GM21423 (cell line): ENCODE results near the gene TC2N.
"Not testable (repeated sequence)": the region's sequence is repeated elsewhere in the genome, so short reads cannot be mapped to it uniquely, and the experiment has no call there.

Source experiments
- ATAC-seq: cut with Tn5 transposase; IDR thresholded peaks from one replicate; pipeline ENCODE4 v1.9.1; 2021; ENCODE audit warnings: mild to moderate bottlenecking, moderate library complexity; ENCODE audit not compliant: unreplicated experiment

TC2N gene

GRCh38 chr14:91835197-91835919, 32.0 kb downstream of the TC2N start:
- peak; percentile 20 for ATAC-seq

DNA sequence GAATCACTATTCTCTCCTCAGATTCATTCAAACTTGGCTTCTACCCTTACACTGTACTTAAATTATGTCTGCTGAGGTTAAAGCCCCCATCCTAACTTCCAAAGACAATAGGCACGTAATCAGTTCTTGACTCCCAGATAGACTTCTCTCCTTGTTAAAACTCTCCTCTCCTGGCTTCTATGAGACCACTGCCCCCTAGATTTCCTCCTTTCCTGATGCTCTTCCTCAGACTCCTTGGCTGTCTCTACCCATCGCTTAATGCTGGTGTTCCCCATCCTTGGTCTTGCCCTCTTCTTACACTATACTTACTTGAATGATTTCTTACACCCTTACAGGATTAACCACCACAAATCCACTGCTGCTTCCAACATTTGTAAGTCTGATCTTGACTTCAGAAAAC, 32.8 kb downstream of the TC2N start:
- ATAC-seq: no peak

GRCh38 chr14:91831337-91831736, 36.0 kb downstream of the TC2N start:
- no peak for ATAC-seq

GRCh38 chr14:91830777-91831176, 36.6 kb downstream of the TC2N start:
- ATAC-seq: peak; percentile 79

- no peak for ATAC-seq
Observed at GRCh38 chr14:91829511-91829910, 37.8 kb downstream of the TC2N start.

DNA sequence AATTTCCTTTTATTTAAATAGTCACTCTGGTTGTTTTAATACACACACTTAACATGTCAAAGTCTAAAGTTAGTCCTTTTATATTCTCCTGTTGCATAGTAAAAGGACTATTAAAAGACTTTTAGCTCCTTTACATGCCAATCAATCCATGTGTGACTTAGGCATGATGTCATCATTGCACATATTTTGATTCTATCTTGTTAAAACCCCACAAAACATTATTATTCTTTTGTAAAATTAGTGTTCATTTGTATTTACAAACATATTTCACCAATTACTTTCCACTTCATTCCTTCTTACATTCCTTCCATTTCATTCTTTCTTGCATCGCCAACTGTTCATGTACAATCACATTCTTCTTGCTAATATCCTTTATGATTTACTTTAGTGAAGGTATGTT, 39.6 kb downstream of the TC2N start:
- ATAC-seq: no peak

- ATAC-seq: peak; percentile 85
Observed at GRCh38 chr14:91817566-91818325, 49.6 kb downstream of the TC2N start.

- no peak for ATAC-seq
Observed at GRCh38 chr14:91814317-91814716, 53.0 kb downstream of the TC2N start.

DNA sequence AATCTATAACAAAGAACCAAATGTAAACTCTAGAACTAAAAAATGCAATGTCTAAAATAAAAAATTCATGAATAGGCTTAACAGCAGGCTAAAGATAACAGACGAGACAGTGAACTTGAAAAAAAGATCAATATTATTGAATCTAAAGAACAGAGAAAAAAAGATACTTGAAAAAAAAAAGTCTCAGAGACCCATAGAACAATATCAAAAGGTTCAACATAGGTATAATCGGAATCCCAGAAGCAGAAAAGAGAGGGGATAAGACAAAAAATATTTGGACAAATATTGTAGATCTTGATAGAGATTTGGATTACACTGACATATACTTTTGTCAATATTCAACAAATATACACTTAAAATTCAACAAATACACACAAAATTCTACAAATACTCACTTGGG, 56.6 kb downstream of the TC2N start:
- no peak for ATAC-seq

DNA sequence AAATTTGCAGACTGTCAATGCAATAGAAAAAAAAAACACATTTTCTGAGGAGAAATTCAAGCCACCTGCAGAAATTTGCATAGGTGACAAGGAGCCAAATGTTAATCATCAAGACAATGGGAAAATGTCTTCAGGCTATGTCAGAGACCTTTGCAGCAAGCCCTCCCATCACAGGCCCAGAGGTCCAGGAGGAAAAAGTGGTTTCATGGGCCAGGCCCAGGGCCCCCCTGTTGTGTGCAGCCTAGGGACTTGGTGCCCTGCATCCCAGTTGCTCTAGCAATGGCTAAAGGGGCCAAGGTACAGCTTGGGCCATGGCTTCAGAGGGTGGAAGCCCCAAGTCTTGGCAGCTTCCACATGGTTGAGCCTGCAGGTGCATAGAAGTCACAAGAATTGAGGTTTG, 60.6 kb downstream of the TC2N start:
- ATAC-seq: no peak

DNA sequence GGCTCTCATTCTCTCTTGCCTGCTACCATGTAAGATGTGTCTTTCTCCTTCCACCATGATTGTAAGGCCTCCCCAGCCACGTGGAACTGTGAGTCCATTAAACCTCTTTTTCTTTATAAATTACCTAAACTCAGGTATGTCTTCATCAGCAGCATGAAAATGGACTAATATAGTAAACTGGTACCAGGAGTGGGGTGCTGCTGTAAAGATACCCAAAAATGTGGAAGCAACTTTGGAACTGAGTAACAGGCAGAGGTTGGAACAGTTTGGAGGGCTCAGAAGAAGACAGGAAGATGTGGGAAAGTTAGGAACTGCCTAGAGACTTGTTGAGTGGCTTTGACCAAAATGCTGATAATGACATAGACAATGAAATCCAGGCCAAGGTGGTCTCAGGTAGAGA, 61.2 kb downstream of the TC2N start:
- not testable (repeated sequence) for ATAC-seq

- no peak for ATAC-seq
Observed at GRCh38 chr14:91805659-91806058, 61.7 kb downstream of the TC2N start.

DNA sequence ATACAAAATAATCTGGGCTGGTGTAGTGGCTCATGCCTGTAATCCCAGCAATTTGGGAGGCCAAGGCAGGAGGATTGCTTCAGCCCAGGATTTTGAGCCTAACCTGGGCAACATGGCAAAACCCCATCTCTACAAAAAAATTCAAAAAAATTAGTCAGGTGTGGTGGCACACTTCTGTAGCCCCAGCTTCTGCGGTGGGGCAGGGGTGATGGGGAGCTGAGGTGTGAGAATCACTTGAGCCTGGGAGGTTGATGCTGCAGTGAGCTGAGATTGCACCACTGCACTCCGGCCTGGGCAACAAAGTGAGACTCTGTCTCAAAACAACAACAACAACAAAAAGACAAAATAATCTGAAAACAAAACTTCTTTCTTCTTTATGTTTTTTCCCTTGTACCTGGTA, 66.0 kb downstream of the TC2N start:
- ATAC-seq: no peak

GRCh38 chr14:91796617-91797347, 70.6 kb downstream of the TC2N start:
- ATAC-seq: no peak

DNA sequence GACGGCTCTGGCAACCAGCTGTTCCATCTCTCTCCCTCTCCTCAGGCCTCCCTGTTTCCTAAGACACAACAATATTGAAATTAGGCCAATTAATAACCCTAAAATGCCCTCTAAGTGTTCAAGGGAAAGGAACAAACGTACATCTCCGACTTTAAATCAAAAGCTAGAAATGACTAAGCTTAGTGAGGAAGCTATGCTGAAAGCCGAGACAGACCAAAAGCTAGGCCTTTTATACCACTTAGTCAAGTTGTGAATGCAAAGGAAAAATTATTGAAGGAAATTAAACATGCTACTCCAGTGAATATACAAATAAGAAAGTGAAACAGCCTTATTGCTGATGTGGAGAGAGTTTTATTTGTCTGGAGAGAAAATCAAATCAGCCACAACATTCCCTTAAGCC, 73.6 kb downstream of the TC2N start:
- ATAC-seq: no peak

DNA sequence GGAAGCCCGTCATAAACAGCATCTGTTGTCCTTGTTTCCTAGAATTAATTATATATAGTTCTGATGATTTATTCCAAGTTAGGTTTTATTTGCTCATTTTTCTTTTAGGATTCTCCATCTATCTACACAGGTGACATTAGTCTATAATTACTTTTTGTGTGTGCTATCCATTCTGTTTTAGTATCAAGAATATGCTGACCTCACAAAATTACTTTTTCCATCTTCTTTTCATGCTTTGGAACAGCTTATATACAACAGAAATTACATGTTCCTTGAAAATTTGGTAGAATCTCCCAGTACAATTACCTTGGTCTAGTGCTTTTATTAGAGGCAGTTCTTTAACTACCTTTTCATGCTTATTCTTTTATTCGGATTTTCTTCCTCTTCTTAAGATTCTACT, 81.1 kb downstream of the TC2N start:
- no peak for ATAC-seq

DNA sequence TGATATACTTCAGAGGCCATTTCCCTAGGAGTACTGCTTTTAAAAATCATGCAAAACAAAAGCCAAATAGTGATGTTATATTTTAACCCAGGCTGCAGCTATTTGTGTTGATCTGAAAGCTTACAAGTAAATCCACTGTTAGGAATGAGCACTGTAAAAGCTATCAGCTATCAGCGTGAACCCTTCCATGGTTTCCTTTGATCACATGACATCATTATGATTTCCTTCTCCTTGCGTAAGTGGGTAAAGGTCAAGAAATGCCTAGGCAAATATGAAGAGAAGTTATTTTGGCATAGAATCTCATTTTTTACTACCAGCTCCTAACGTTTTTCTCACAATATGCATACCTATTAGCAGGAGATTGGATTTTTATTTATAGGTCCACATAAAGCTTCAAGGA, 86.9 kb downstream of the TC2N start:
- no peak for ATAC-seq

DNA sequence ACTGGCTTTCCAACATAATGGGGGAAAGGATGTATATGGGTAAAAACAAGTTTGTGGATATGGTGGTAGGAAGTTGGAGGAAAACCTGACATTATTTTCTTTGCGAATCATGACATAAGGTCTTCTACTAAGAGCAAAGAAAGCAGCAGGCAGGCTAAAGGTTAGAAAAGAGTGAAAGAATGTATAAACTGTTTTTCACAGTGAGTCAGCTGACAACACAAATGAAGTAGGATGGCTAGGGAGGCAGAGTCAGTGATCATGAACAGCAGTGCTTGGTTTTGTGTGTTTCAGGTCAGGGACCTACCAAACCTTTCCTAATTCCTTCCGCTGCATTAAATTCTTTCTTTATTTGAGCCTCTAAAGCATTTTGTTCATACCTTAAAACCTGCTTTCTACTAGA, 89.1 kb downstream of the TC2N start:
- no peak for ATAC-seq

DNA sequence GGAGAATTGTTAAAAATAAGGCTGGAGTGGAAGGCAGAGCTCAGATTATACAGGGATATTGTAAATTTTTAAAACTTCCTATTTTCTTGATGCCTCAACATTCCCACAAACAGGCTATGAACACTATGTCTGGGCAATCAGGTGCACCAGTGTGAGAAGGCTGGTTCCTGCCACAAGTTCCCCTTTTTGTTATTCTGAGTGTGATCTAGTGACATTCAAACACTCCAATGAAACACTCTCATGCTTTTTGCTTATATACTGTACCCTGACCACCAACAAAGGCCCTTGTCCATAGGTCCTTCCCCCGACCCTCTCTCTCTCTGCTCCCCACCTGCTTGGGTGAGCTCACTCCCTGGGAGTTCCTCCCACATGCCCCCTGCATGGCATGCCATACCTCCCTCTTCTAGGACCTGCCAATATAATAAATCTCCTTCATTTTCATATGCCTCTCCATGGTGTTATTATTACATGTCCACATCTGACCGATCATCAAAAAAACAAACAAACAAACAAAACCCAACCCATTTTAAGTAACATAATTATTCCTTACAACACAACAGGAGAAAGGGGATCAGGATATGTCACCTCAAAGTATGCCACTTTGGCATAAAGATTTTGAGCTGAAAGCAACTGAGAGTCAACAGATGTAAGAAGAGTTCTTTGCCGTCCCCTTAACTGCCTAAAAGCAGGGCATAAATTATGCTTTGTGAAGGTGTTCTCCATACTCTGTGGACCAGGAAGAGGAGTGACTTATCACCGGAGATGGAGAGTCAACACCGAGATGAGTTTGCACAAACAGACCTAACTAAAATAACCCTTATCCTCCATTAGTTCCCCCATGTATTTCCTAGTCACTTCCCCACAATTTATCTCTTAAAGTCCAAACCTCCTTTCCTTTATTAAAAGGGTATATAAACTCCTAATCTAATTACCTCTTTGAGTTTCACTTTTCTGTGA, 92.9 kb downstream of the TC2N start:
- peak; percentile 70 for ATAC-seq

DNA sequence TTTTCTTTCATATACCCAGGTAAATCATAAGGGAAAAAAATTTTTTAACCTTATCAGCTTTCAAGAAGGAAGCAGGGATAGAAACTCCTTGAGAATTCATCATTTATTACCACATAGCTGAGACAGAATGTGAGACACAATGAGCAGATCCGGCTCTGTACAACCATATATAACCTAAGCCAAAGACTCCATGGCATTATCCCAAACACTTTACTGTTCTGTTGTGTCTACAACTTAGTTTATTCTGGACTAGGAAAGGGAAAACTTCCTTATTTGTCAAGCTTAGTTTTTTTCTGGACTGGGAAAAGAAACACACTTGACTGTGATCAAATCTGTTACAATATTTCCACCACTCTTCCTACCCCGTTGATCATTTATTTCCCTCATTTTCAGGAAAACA, 97.2 kb downstream of the TC2N start:
- ATAC-seq: no peak
